Cardiac fibroblast (primary cell): ENCODE results near the gene KCNAB1.
"Not testable (repeated sequence)": the region's sequence is repeated elsewhere in the genome, so short reads cannot be mapped to it uniquely, and the experiment has no call there.

Experiments used
- DNase-seq, 2 donors: peaks; one replicate each; pipeline versions ENCODE4 v3.0.0 to v3.0.0-alpha.2; 2010; ENCODE audit warnings: low read depth in 2 of 2
- H3K4me3 ChIP-seq, 2 donors: replicated peaks in 1 of 2; 1 replicate in 1 of 2; 2 replicates in 1 of 2; pipeline ENCODE4 v1.5.1; 2011; ENCODE audit warnings: low read depth in 2 of 2, low read length in 2 of 2, mild to moderate bottlenecking in 2 of 2, moderate library complexity in 1 of 2
- TF ChIP-seq, protein P1 (sequence below): IDR thresholded peaks from one replicate; pipeline ENCODE4 v1.5.1; 2011; ENCODE audit warnings: low read depth, mild to moderate bottlenecking, low read length, inconsistent platforms

KCNAB1 gene

DNA sequence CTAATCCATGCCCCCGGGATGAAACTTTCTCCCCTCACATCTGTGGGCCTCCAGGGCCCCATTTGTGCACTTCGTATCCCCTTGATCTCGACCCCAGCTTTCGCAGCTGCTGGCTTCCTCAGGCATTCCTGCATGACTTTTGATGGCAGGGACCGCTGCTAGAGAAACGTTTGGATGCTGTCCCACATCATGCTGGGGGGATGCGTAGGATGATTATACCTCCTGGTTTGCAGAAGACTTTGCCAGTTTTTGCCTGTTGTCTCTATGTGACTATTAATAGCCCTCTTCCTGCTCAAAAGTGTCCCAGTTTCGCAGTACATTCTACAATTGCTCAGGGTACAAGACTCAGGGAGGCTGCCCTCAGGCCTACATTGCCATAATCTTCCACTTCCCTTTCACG, 10.4 kb upstream of the KCNAB1 start:
- no peak for DNase-seq
- no peak overlapping the region for H3K4me3 ChIP-seq
- TF ChIP-seq, protein P1, sequence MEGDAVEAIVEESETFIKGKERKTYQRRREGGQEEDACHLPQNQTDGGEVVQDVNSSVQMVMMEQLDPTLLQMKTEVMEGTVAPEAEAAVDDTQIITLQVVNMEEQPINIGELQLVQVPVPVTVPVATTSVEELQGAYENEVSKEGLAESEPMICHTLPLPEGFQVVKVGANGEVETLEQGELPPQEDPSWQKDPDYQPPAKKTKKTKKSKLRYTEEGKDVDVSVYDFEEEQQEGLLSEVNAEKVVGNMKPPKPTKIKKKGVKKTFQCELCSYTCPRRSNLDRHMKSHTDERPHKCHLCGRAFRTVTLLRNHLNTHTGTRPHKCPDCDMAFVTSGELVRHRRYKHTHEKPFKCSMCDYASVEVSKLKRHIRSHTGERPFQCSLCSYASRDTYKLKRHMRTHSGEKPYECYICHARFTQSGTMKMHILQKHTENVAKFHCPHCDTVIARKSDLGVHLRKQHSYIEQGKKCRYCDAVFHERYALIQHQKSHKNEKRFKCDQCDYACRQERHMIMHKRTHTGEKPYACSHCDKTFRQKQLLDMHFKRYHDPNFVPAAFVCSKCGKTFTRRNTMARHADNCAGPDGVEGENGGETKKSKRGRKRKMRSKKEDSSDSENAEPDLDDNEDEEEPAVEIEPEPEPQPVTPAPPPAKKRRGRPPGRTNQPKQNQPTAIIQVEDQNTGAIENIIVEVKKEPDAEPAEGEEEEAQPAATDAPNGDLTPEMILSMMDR = no peak

DNA sequence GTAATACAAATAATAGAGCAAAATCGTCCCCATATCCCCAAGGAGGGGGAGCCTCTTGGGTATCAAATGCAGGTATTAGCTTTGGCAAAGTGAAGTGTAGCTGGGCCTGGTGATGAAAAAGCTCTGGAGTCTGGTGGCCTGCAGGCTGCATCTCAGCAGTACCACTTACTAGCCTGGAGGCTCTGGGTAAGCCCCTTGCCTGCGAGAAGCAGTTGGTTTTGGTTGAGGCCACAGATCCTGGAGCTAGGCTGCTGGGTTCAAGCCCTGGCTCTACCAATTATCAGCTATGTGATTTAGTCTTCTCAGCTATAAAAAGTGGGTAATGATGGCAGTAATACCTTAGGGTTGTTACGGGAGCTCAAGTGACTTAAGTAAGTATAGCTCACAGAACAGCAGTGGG, 6.1 kb downstream of the KCNAB1 start:
- TF ChIP-seq, protein P1 = no peak
- no peak overlapping the region for H3K4me3 ChIP-seq
- no peak for DNase-seq

DNA sequence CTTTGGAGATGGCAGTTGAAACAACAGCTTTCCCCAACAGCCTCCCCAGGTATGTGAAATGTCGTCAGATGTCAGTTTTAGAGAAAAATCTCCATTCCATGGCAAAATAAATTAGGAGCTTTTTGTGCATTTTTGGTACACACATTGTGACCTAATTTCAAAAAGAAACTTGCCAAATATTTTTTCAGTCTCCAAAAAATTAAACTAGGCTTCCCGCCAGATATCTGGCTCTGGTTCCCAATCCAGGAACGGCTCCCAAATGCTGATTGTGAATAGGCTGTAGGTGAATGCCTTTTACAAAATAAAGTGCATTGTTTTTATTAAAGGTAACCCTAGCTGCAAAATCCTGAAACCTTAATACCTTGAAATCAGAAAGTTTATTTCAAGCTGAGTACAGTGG, 10.9 kb downstream of the KCNAB1 start:
- TF ChIP-seq, protein P1 = no peak
- H3K4me3 ChIP-seq = no peak overlapping the region
- no peak for DNase-seq

DNA sequence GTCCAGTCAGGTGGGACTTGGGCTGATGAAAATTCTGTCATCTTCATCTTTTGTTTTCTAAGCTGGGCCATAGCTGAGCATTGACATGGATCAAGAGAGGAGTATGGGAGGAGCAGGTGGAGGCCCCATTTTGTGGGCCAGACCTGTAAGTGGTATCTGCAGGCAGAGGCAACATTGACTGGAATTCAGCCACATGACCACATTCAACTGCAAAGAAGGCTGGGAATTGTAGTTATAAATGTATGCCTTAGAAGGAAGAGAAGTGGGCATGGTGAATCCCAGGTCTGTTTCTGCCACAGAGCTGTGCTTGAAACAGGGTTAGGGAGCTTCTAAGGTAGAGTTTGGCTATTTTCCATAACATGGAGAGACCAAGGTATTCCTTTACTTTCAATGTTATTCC, 11.4 kb downstream of the KCNAB1 start:
- DNase-seq = no peak
- TF ChIP-seq, protein P1 = no peak

DNA sequence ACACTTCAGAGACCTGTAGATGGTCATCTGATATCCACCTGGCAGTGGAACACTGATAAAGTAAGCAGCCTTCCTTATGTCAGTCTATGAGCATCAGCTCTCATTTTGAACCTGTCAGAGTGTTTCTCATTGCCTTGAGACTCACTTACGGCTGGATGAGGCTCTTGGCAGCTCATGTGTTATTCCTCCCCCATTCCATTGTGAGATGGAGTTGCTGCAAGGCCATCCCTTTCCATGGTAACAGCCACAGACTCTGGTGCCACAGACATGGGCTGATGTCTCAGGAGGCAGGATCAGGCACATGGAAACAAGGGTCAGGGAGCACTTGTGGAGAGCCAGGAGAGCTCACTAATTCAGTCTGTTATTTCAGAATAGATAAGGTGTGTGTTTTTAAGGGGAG, 11.9 kb downstream of the KCNAB1 start:
- TF ChIP-seq, protein P1 = no peak

More for the DNA sequence above, 11.4 kb downstream of the KCNAB1 start:
- H3K4me3 ChIP-seq = no peak overlapping the region

DNA sequence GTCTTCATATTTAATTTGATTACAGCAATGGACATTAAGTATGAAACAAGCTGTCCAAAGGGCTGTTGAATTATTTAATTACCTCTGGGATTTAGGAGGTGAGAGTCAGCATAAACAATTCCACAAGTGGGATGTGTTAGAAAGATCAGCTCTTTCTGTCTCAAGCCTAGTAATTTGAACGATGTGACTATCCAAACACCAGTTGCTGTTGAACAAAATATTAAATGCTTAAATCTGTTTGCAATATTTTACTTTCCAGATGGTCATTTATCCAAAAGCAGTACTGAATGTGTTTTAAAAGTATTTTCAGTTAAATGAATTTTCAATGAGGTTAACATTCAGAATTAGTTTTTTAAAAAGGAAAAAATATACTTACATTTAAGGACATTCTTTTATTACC, 12.7 kb downstream of the KCNAB1 start:
- DNase-seq = no peak
- TF ChIP-seq, protein P1 = no peak
- H3K4me3 ChIP-seq = no peak overlapping the region

More for the DNA sequence above, 11.9 kb downstream of the KCNAB1 start:
- no peak for DNase-seq
- H3K4me3 ChIP-seq = no peak overlapping the region

DNA sequence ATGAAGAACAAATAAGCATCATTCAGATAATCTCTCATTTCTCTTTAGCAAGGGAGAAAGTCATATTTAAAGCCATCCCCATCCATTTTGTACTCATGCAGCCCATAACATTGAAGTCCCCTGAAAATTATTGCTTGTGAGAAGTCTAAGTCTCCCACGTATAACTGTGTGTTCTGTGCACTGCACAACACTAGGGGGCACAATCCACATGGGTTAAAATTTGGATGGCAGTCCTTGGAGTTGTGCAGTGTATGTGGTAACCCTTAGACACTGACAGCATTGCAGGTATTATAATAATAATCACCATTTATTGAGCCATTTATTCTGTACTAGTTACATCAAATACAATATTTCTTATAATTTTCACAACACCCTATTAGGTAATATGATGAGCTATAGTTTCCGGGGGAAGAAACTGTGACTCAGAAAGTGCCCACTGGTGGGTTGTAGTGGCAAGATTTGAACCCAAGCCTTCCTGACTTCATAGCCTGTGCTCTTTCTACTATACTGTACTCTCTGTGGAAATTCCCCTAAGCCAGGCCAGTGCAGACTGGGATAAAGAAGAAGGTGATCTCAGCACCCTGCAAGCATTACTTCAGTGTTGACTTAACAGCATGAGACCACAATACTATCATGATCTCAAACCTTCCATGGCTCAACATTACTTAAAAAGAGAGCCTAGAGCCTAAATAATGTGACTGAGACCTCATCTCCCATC, 15.7 kb downstream of the KCNAB1 start:
- DNase-seq = no peak
- TF ChIP-seq, protein P1 = peak; percentile 20
- H3K4me3 ChIP-seq = no peak overlapping the region

DNA sequence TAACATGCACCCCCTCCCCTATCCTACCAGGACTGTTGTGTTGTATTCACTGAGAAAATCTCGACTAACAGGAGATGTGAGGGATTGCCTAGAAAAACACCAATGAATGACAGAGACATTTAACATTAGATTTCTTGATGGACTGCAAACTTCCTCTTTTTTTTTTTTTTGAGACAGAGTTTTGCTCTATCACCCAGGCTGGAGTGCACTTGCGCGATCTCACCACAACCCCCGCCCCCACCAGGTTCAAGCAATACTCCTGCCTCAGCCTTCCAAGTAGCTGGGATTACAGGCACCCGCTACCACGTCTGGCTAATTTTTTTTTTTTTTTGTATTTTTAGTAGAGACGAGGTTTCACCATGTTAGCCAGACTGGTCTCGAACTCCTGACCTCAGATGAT, 17.0 kb downstream of the KCNAB1 start:
- not testable (repeated sequence) for DNase-seq, H3K4me3 ChIP-seq
